Activated T-helper 2 cell treated with anti-CD3 and anti-CD28 coated beads, Interferon-gamma antibody, Interleukin-2, Interleukin-4, amounts not matched to agents 10 μg/mL and 5 μg/mL and 100 μg/mL, durations not matched to agents 14 hours and 24 hours and 36 hours (primary cell): ENCODE results near the gene DNAJC3. TPM values are rescaled to one million over a fixed set of nuclear protein-coding genes. Genes with fewer than 3 reads are reported as not detected.

Experiments used
- DNase-seq: peaks from one replicate; pipeline ENCODE4 v3.0.0; 2021; ENCODE audit warnings: low spot score
- H3K27ac Mint-ChIP-seq: one replicate; pipeline ENCODE4 v1.8.0; 2021; ENCODE audit warnings: mixed read lengths
- H3K27me3 Mint-ChIP-seq: one replicate; pipeline ENCODE4 v1.8.0; 2021; ENCODE audit warnings: low read depth, mixed read lengths
- H3K36me3 Mint-ChIP-seq: one replicate; pipeline ENCODE4 v1.8.0; 2021; ENCODE audit warnings: low read depth, mixed read lengths
- H3K4me1 Mint-ChIP-seq: one replicate; pipeline ENCODE4 v1.8.0; 2021; ENCODE audit warnings: low read depth, mixed read lengths
- H3K4me3 Mint-ChIP-seq: one replicate; pipeline ENCODE4 v1.8.0; 2021; ENCODE audit warnings: low read depth, mild to moderate bottlenecking, moderate library complexity, mixed read lengths
- H3K9me3 Mint-ChIP-seq: one replicate; pipeline ENCODE4 v1.8.0; 2021; ENCODE audit warnings: mixed read lengths
- intact Hi-C: fragments of 100-400 bp; cut with micrococcal nuclease; formaldehyde crosslinking; loops from one replicate; pipeline ENCODE4 v1.15.1; 2023
- total RNA-seq: library from RNA; stranded (reverse); gene quantifications from 2 replicates; pipeline ENCODE4 v1.2.3, GENCODE V29; 2022

The DNAJC3 gene
- total RNA-seq, 1 donor from 2014 or later = 28.1 TPM

DNA sequence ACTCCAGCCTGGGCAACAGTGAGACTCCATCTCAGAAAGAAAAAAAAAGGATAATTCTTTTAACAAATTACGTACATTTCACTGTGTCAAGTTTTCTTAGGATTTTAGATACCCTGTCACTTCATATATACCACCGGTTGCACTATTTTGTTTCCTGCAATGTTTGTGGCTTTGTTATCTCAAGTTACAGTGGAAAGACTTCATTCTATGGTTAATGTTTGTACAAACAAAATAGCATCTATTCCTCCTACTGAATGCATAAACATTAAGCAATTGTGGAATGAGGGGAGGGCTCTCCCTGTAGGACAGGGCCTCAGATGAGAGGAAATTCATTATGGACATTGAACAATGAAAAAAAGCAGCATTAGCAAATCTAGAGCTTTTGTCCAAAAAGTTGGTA lies 120.1 kb downstream of the DNAJC3 start:
- DNase-seq = no peak

DNA sequence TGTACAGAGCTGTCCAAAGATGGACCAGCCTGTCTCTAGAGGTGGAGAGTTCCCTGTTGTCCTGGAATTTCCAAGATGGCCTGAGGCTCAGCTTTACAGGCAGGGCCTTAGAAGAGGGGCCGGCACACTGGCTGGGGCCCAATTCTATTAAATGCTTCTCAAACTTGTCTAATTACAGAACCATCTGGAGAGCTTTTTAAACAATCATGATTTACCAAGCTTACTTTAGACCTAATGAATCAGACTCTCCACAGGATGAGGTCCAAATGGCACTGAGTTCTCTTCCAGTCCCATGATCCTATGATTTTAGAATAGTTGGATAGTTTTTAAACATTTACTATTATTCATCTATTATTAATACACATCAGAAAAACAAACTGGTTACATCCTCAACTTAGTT lies 123.5 kb downstream of the DNAJC3 start:
- Mint-ChIP-seq H3K4me1 (no peaks in the 10 kb centered on the region), H3K27me3 (peaks cover 3% of the 10 kb centered on the region), H3K4me3 (no peak overlapping the region)

More for the DNA sequence above, 120.1 kb downstream of the DNAJC3 start:
- H3K27me3 Mint-ChIP-seq = no peaks in the 10 kb centered on the region
- H3K27ac Mint-ChIP-seq = no peak overlapping the region
- intact Hi-C loops = no loop called here
- H3K4me1 Mint-ChIP-seq = peaks cover 2% of the 10 kb centered on the region
- no peaks in the 10 kb centered on the region for H3K9me3 Mint-ChIP-seq
- peaks cover 21% of the 10 kb centered on the region for H3K36me3 Mint-ChIP-seq
- no peak overlapping the region for H3K4me3 Mint-ChIP-seq

DNA sequence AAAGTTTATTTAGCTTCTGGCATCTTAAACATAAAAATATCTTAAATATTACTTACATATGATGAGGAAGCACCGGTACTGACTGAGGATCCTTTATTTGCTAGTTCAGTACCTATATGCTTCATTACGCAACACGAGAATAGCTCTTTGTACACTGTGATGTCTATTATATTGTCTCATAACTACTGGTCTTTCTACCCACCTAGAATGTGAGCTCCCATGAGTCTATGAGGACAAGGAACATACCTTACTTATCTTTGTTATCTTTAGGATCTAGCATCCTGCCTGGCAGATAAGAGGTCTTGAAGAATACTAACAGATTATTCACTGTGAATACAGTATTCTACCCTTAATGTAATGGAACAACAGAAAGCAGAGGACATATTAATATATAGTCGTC lies 124.9 kb downstream of the DNAJC3 start:
- intact Hi-C loops = no loop called here
- Mint-ChIP-seq H3K4me1 (no peaks in the 10 kb centered on the region), H3K4me3 (no peak overlapping the region), H3K9me3 (no peaks in the 10 kb centered on the region), H3K27me3 (peaks cover 3% of the 10 kb centered on the region), H3K36me3 (no peaks in the 10 kb centered on the region), H3K27ac (no peak overlapping the region)
- no peak for DNase-seq

More for the DNA sequence above, 123.5 kb downstream of the DNAJC3 start:
- Mint-ChIP-seq H3K27ac (no peak overlapping the region), H3K36me3 (no peaks in the 10 kb centered on the region), H3K9me3 (no peaks in the 10 kb centered on the region)
- DNase-seq = no peak
- intact Hi-C loops = no loop called here

GRCh38 chr13:95805921-95806320 lies 129.0 kb downstream of the DNAJC3 start:
- no peak overlapping the region for H3K4me3 Mint-ChIP-seq
- H3K36me3 Mint-ChIP-seq = no peaks in the 10 kb centered on the region
- no peaks in the 10 kb centered on the region for H3K4me1 Mint-ChIP-seq
- no peak overlapping the region for H3K27ac Mint-ChIP-seq
- intact Hi-C loops = no loop called here
- no peaks in the 10 kb centered on the region for H3K9me3 Mint-ChIP-seq
- H3K27me3 Mint-ChIP-seq = peaks cover 7% of the 10 kb centered on the region
- DNase-seq = no peak

DNA sequence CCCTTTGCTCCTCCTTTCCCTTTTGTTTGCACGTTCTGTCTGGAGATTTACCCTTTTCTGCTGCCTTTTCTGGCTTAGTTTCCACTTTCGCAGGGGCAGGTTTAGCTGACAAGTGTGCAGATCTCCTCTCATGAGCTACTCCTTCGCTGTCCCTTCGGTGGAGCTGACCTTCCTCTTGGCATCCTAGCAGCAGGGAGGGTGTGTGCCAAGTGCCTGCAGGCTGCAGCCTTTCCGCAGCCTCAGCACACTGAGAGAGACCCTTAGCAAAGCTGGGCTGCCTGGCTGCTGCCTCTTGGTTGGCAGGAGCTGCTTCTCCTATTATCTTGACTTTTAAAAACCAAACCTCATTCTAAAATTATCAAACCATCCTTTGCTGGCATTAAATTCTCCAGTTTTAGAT lies 132.5 kb downstream of the DNAJC3 start:
- Mint-ChIP-seq H3K9me3 (peaks cover 4% of the 10 kb centered on the region), H3K27ac (no peak overlapping the region), H3K27me3 (peaks cover 4% of the 10 kb centered on the region), H3K4me3 (no peak overlapping the region), H3K4me1 (no peaks in the 10 kb centered on the region), H3K36me3 (no peaks in the 10 kb centered on the region)
- intact Hi-C loops = no loop called here
- DNase-seq = no peak

DNA sequence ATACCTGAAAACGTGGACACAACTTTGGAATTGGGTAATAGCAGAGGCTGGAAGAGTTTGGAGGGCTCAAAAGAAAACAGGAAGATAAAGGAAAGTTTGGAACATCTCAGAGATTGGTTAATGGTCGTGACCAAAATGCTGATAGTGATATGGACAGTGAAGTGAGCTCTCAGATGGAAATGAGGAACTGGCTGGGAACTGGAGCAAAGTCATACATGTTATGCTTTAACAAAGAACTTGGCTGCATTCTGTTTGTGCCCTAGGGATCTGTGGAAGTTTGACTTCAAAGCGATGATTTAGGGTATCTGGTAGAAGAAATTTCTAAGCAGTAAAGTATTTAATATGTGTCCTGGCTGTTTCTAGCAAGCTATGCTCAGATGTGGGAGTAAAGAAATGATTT lies 136.2 kb downstream of the DNAJC3 start:
- Mint-ChIP-seq H3K36me3 (no peaks in the 10 kb centered on the region), H3K4me1 (no peaks in the 10 kb centered on the region), H3K27me3 (peaks cover 8% of the 10 kb centered on the region), H3K9me3 (peaks cover 4% of the 10 kb centered on the region), H3K27ac (no peak overlapping the region), H3K4me3 (no peak overlapping the region)
- DNase-seq = no peak
- intact Hi-C loops = no loop called here

GRCh38 chr13:95814495-95814894 lies 137.6 kb downstream of the DNAJC3 start:
- H3K4me3 Mint-ChIP-seq = no peak overlapping the region
- peaks cover 4% of the 10 kb centered on the region for H3K9me3 Mint-ChIP-seq
- no peak overlapping the region for H3K27ac Mint-ChIP-seq
- no peaks in the 10 kb centered on the region for H3K4me1 Mint-ChIP-seq
- intact Hi-C loops = no loop called here
- DNase-seq = no peak
- peaks cover 4% of the 10 kb centered on the region for H3K27me3 Mint-ChIP-seq
- H3K36me3 Mint-ChIP-seq = no peaks in the 10 kb centered on the region

- intact Hi-C loops = no loop called here
- DNase-seq = no peak
- H3K36me3 Mint-ChIP-seq = no peaks in the 10 kb centered on the region
- no peak overlapping the region for H3K27ac Mint-ChIP-seq
- H3K4me3 Mint-ChIP-seq = no peak overlapping the region
- H3K27me3 Mint-ChIP-seq = peaks cover 9% of the 10 kb centered on the region
- no peaks in the 10 kb centered on the region for H3K4me1 Mint-ChIP-seq
- no peaks in the 10 kb centered on the region for H3K9me3 Mint-ChIP-seq
Measured at GRCh38 chr13:95822303-95822702, 145.4 kb downstream of the DNAJC3 start.

DNA sequence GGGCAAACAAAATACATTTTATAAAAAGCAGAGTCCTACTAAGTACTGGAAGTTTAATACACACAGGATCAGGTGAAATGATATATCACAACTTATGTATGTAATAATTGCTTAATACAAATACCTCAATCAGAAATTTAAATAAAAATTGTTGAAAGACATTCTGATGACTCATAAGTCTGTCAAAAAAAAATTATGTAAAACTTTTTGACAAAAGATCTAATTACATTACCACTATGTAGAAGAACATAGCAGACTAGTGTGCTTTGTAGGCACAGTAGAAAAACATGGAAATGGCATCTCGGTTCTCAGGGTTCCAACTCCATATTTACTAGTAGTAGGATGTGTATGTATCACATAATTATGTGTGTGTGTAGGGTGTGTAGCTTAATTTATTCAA lies 156.2 kb downstream of the DNAJC3 start:
- DNase-seq = no peak
- H3K27me3 Mint-ChIP-seq = peaks cover 7% of the 10 kb centered on the region
- no peaks in the 10 kb centered on the region for H3K4me1 Mint-ChIP-seq
- no peak overlapping the region for H3K4me3 Mint-ChIP-seq
- H3K36me3 Mint-ChIP-seq = no peaks in the 10 kb centered on the region
- intact Hi-C loops = no loop called here
- H3K9me3 Mint-ChIP-seq = no peaks in the 10 kb centered on the region
- H3K27ac Mint-ChIP-seq = no peak overlapping the region

- H3K36me3 Mint-ChIP-seq = no peaks in the 10 kb centered on the region
- no peak overlapping the region for H3K4me3 Mint-ChIP-seq
- DNase-seq = no peak
- H3K4me1 Mint-ChIP-seq = no peaks in the 10 kb centered on the region
- no peaks in the 10 kb centered on the region for H3K9me3 Mint-ChIP-seq
- no peak overlapping the region for H3K27ac Mint-ChIP-seq
- intact Hi-C loops = loop anchor here (1.0 to 2.0 kb wide), 3 partner anchors 209 to 339 kb away; no protein-coding TSS in a partner anchor
- peaks cover 7% of the 10 kb centered on the region for H3K27me3 Mint-ChIP-seq
Measured at GRCh38 chr13:95833719-95834118, 156.8 kb downstream of the DNAJC3 start.

- DNase-seq = peak; percentile 34
- no peak overlapping the region for H3K27ac Mint-ChIP-seq
- no peaks in the 10 kb centered on the region for H3K4me1 Mint-ChIP-seq
- H3K4me3 Mint-ChIP-seq = no peak overlapping the region
- H3K9me3 Mint-ChIP-seq = no peaks in the 10 kb centered on the region
- intact Hi-C loops = loop anchor here (1.0 to 2.0 kb wide), 3 partner anchors 210 to 339 kb away; no protein-coding TSS in a partner anchor
- peaks cover 7% of the 10 kb centered on the region for H3K27me3 Mint-ChIP-seq
- H3K36me3 Mint-ChIP-seq = no peaks in the 10 kb centered on the region
Measured at GRCh38 chr13:95834134-95834765, 157.3 kb downstream of the DNAJC3 start.

DNA sequence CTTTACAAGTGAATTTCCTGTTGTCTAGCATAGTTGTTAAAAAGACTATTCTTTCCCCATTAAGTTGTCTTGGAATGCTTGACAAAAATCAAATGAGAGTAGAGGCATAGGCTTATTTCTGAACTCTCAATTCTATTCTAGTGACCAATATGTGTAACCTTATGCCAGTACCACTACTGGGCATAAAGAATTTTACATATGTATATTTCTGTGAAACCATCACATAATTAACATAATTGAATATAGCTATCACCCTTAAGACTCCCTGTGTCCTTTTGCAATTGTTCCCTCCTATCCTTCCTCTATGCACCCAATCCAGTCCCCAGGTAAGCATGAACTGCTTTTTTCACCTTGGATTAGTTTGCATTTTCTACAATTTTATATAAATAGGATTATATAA lies 165.0 kb downstream of the DNAJC3 start:
- intact Hi-C loops = no loop called here
- peaks cover 1% of the 10 kb centered on the region for H3K27me3 Mint-ChIP-seq
- DNase-seq = no peak
- no peaks in the 10 kb centered on the region for H3K4me1 Mint-ChIP-seq
- no peaks in the 10 kb centered on the region for H3K9me3 Mint-ChIP-seq
- H3K27ac Mint-ChIP-seq = no peak overlapping the region
- H3K36me3 Mint-ChIP-seq = no peaks in the 10 kb centered on the region
- no peak overlapping the region for H3K4me3 Mint-ChIP-seq

DNA sequence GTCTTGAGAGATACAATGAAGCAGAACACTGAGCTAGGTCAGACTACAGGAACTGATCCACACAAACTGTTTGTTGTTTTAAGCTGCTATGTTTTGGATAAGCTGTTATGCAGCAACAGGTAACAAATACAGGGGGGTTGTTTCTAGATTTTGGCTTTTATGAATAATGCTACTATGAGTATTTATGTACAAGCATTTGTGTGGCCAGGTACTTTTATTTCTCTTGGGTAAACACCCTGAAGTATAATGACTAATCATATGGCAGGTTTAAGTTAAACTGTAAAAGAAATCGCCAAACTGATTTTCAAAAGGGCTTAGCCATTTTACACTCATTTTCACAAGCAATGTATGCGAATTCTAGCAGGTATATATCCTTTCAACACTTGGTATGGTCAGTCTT lies 166.0 kb downstream of the DNAJC3 start:
- intact Hi-C loops = no loop called here
- H3K9me3 Mint-ChIP-seq = no peaks in the 10 kb centered on the region
- DNase-seq = no peak
- H3K4me1 Mint-ChIP-seq = no peaks in the 10 kb centered on the region
- no peaks in the 10 kb centered on the region for H3K36me3 Mint-ChIP-seq
- H3K27me3 Mint-ChIP-seq = peaks cover 1% of the 10 kb centered on the region
- no peak overlapping the region for H3K4me3 Mint-ChIP-seq
- no peak overlapping the region for H3K27ac Mint-ChIP-seq
